GM18502 (cell line): ENCODE results near the gene ZNF488.

Source experiments
- ATAC-seq: cut with Tn5 transposase; IDR thresholded peaks from one replicate; pipeline ENCODE4 v1.9.1; 2021; ENCODE audit warnings: mild to moderate bottlenecking; ENCODE audit not compliant: unreplicated experiment, poor library complexity

The ZNF488 gene

GRCh38 chr10:47351899-47352815, 31.9 kb downstream of the ZNF488 start:
- no peak for ATAC-seq

- no peak for ATAC-seq
Measured at GRCh38 chr10:47350671-47351640, 33.1 kb downstream of the ZNF488 start.

GRCh38 chr10:47349941-47350371, 34.1 kb downstream of the ZNF488 start:
- ATAC-seq, result no peak

- no peak for ATAC-seq
Measured at GRCh38 chr10:47349516-47349915, 34.6 kb downstream of the ZNF488 start.

- no peak for ATAC-seq
Measured at GRCh38 chr10:47348661-47349470, 35.2 kb downstream of the ZNF488 start.

GRCh38 chr10:47348138-47348651, 35.9 kb downstream of the ZNF488 start, which contains the start of gene RBP3:
TSS of gene RBP3 (plus strand) at chr10:47348363. CDS start at chr10:47348485, 122 bp downstream.
- ATAC-seq, result no peak

GRCh38 chr10:47347303-47347675, 36.8 kb downstream of the ZNF488 start:
- no peak for ATAC-seq

GRCh38 chr10:47346581-47347302, 37.4 kb downstream of the ZNF488 start:
- no peak for ATAC-seq

GRCh38 chr10:47344996-47345870, 38.9 kb downstream of the ZNF488 start:
- ATAC-seq, result no peak

GRCh38 chr10:47340608-47341170, 43.4 kb downstream of the ZNF488 start:
- ATAC-seq, result peak; percentile 53

- no peak for ATAC-seq
Measured at GRCh38 chr10:47339759-47340607, 44.1 kb downstream of the ZNF488 start.

GRCh38 chr10:47339186-47339735, 44.8 kb downstream of the ZNF488 start:
- ATAC-seq, result no peak

GRCh38 chr10:47337310-47337709, 46.8 kb downstream of the ZNF488 start:
- ATAC-seq, result no peak

GRCh38 chr10:47336387-47337134, 47.5 kb downstream of the ZNF488 start:
- ATAC-seq, result no peak

GRCh38 chr10:47335906-47336305, 48.2 kb downstream of the ZNF488 start:
- no peak for ATAC-seq
